Muscle layer of colon (tissue), 2 donors: ENCODE results near the gene MKNK1.
A peak's percentile ranks its signal among the peaks of the same experiment; 100 is the strongest.
"Not testable (repeated sequence)": the region's sequence is repeated elsewhere in the genome, so short reads cannot be mapped to it uniquely, and the experiment has no call there.

Experiments used
- H3K27ac ChIP-seq: one replicate; pipeline ENCODE4 v1.7.0; 2013; ENCODE audit warnings: low read depth, mild to moderate bottlenecking, low read length, moderate library complexity
- H3K27me3 ChIP-seq, 2 donors: one replicate each; pipeline ENCODE4 v1.7.0; 2013; ENCODE audit warnings: low read length in 2 of 2, mild to moderate bottlenecking in 2 of 2; ENCODE audit not compliant: insufficient read depth in 2 of 2, control insufficient read depth in 1 of 2
- H3K36me3 ChIP-seq: one replicate; pipeline ENCODE4 v1.7.0; 2013; ENCODE audit warnings: mild to moderate bottlenecking, low read length; ENCODE audit not compliant: insufficient read depth
- H3K4me1 ChIP-seq: one replicate; pipeline ENCODE4 v1.7.0; 2013; ENCODE audit warnings: mild to moderate bottlenecking, low read length; ENCODE audit not compliant: insufficient read depth
- H3K4me3 ChIP-seq, 2 donors: one replicate each; pipeline ENCODE4 v1.7.0; 2013; ENCODE audit warnings: low read length in 2 of 2, low read depth in 1 of 2, mild to moderate bottlenecking in 1 of 2, moderate library complexity in 1 of 2
- H3K9ac ChIP-seq: one replicate; pipeline ENCODE4 v1.7.0; 2013; ENCODE audit warnings: low read length
- H3K9me3 ChIP-seq: one replicate; pipeline ENCODE4 v1.7.0; 2013; ENCODE audit warnings: mild to moderate bottlenecking, low read length
- donor health status: abdominal sarcoma.
- donor health status: Adenocarcinoma of cecum.

MKNK1 gene

GRCh38 chr1:46603858-46604549 is at the start of gene MKNK1:
TSS of gene MKNK1 (minus strand) at chr1:46604268. CDS start at chr1:46583327, 20,941 bp downstream.
- H3K27ac ChIP-seq: peak within 1 kb of the TSS; percentile 83
- peaks cover 38% of the 10 kb centered on the region for H3K4me1 ChIP-seq
- H3K4me3 ChIP-seq: peak within 1 kb of the TSS; percentile 86
- H3K9me3 ChIP-seq: no peaks in the 10 kb centered on the region
- no peaks in the 10 kb centered on the region for H3K27me3 ChIP-seq
- H3K9ac ChIP-seq: peak within 1 kb of the TSS; percentile 75
- H3K36me3 ChIP-seq: peaks cover 12% of the 10 kb centered on the region

GRCh38 chr1:46653405-46653958 is 49.4 kb upstream of the MKNK1 start:
- Histone ChIP-seq H3K9me3 (peaks cover 8% of the 10 kb centered on the region), H3K4me3 (peak overlapping the region; percentile 15 to 46), H3K27ac (peak overlapping the region; percentile 16), H3K27me3 (no peaks in the 10 kb centered on the region), H3K36me3 (peaks cover 42% of the 10 kb centered on the region), H3K4me1 (peaks cover 29% of the 10 kb centered on the region), H3K9ac (peak overlapping the region; percentile 13)

- Histone ChIP-seq H3K27ac (peak overlapping the region; percentile 16), H3K9ac (no peak overlapping the region), H3K27me3 (no peaks in the 10 kb centered on the region), H3K4me1 (peaks cover 29% of the 10 kb centered on the region), H3K36me3 (peaks cover 34% of the 10 kb centered on the region), H3K9me3 (peaks cover 8% of the 10 kb centered on the region), H3K4me3 (no peak overlapping the region)
Observed at GRCh38 chr1:46652321-46653100, 48.4 kb upstream of the MKNK1 start.

GRCh38 chr1:46651152-46651551 is 47.1 kb upstream of the MKNK1 start:
- H3K4me1 ChIP-seq: peaks cover 29% of the 10 kb centered on the region

GRCh38 chr1:46650491-46650890 is 46.4 kb upstream of the MKNK1 start:
- peaks cover 27% of the 10 kb centered on the region for H3K36me3 ChIP-seq
- no peaks in the 10 kb centered on the region for H3K27me3 ChIP-seq
- no peak overlapping the region for H3K27ac ChIP-seq
- no peak overlapping the region for H3K9ac ChIP-seq
- peaks cover 8% of the 10 kb centered on the region for H3K9me3 ChIP-seq
- peaks cover 28% of the 10 kb centered on the region for H3K4me1 ChIP-seq
- H3K4me3 ChIP-seq: no peak overlapping the region

More at GRCh38 chr1:46651152-46651551, 47.1 kb upstream of the MKNK1 start:
- H3K9me3 ChIP-seq, H3K9ac ChIP-seq, H3K4me3 ChIP-seq, H3K27me3 ChIP-seq, H3K27ac ChIP-seq: not testable (repeated sequence)
- H3K36me3 ChIP-seq: peaks cover 33% of the 10 kb centered on the region

- Histone ChIP-seq H3K9me3 (peaks cover 8% of the 10 kb centered on the region), H3K27me3 (no peaks in the 10 kb centered on the region), H3K4me1 (peaks cover 36% of the 10 kb centered on the region), H3K27ac (no peak overlapping the region), H3K4me3 (no peak overlapping the region), H3K9ac (no peak overlapping the region), H3K36me3 (peaks cover 26% of the 10 kb centered on the region)
Observed at GRCh38 chr1:46649764-46650163, 45.7 kb upstream of the MKNK1 start.

GRCh38 chr1:46647611-46648010 is 43.5 kb upstream of the MKNK1 start:
- H3K9ac ChIP-seq: no peak overlapping the region
- no peak overlapping the region for H3K27ac ChIP-seq
- no peak overlapping the region for H3K4me3 ChIP-seq
- peaks cover 8% of the 10 kb centered on the region for H3K9me3 ChIP-seq
- H3K36me3 ChIP-seq: peaks cover 26% of the 10 kb centered on the region
- no peaks in the 10 kb centered on the region for H3K27me3 ChIP-seq
- peaks cover 42% of the 10 kb centered on the region for H3K4me1 ChIP-seq

- no peak overlapping the region for H3K27ac ChIP-seq
- peaks cover 22% of the 10 kb centered on the region for H3K36me3 ChIP-seq
- peaks cover 49% of the 10 kb centered on the region for H3K4me1 ChIP-seq
Observed at GRCh38 chr1:46646844-46647243, 42.8 kb upstream of the MKNK1 start.

GRCh38 chr1:46646331-46646730 is 42.3 kb upstream of the MKNK1 start:
- H3K27me3 ChIP-seq: no peaks in the 10 kb centered on the region
- H3K9me3 ChIP-seq: peaks cover 8% of the 10 kb centered on the region
- H3K9ac ChIP-seq: no peak overlapping the region
- H3K27ac ChIP-seq: no peak overlapping the region
- peaks cover 49% of the 10 kb centered on the region for H3K4me1 ChIP-seq
- H3K36me3 ChIP-seq: peaks cover 22% of the 10 kb centered on the region
- H3K4me3 ChIP-seq: no peak overlapping the region

More at GRCh38 chr1:46646844-46647243, 42.8 kb upstream of the MKNK1 start:
- H3K27me3 ChIP-seq: no peaks in the 10 kb centered on the region
- H3K9ac ChIP-seq: no peak overlapping the region
- peaks cover 8% of the 10 kb centered on the region for H3K9me3 ChIP-seq
- no peak overlapping the region for H3K4me3 ChIP-seq

GRCh38 chr1:46645815-46646214 is 41.7 kb upstream of the MKNK1 start:
- Histone ChIP-seq H3K36me3 (peaks cover 22% of the 10 kb centered on the region), H3K9ac (no peak overlapping the region), H3K27me3 (no peaks in the 10 kb centered on the region), H3K4me1 (peaks cover 49% of the 10 kb centered on the region), H3K9me3 (peaks cover 8% of the 10 kb centered on the region), H3K4me3 (no peak overlapping the region), H3K27ac (no peak overlapping the region)

GRCh38 chr1:46643368-46643775 is 39.3 kb upstream of the MKNK1 start:
- no peak overlapping the region for H3K9ac ChIP-seq
- no peaks in the 10 kb centered on the region for H3K27me3 ChIP-seq
- H3K4me3 ChIP-seq: no peak overlapping the region
- H3K36me3 ChIP-seq: peaks cover 10% of the 10 kb centered on the region
- H3K9me3 ChIP-seq: no peaks in the 10 kb centered on the region
- H3K4me1 ChIP-seq: peaks cover 49% of the 10 kb centered on the region
- H3K27ac ChIP-seq: peak overlapping the region; percentile 36
